ENCODE results near the gene TMEM18.

The TMEM18 gene

DNA sequence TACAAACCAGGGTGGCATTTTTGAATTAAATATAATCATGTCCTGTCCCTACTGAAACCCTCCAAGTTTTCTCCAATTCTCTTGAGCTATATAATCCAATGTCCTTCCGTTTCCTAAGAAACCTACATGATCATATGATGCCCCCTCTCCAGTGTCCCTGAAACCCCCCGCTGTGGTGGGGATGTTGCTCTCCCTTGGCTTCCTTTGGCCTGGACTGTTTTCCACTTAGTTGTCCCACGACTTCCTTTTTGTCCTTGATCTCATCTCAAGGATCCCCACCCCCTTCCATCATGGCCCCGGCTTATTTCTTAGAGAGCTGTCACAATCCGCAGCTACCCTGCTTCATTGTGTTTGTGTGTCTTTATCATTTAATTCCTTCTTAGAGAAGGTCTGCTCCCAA lies 43.8 kb downstream of the TMEM18 start:
- FAIRE-seq: no peak

DNA sequence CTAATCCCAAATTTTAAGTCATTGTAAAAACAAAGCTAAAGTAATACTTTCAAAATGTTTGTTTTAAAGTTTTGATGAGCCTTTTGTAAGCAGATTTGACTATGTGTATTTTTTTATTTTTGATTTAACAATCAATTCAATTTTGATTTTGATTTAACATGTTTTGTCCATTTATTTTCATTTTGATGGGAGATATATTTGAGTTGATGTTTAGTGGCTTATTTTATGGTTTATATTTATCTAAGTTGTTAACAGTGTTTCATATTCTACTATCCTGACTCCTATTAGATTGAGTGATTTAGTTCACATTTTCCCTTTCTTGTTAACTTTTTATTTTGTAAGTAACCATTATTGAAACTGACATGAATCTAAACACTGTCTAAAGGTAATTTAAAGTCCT lies 44.7 kb downstream of the TMEM18 start:
- no peak for FAIRE-seq

DNA sequence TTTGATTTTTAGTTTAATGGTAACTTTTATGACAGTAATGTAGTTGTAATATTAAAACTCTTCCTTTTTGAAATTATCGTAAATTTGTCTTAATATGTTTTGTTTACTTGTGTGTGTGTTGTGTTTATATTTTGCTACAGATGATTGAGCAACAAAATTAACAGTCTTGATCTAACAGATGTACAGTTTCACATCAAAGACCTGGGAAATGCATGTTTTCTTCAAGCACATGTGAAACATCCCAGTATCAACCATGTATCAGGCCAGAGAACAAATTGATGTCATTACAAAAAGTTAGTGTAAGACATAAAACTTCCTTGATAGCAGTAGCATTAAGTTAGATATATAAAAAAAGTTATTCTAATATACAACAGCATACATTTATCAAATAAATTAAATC lies 45.5 kb downstream of the TMEM18 start:
- no peak for FAIRE-seq

DNA sequence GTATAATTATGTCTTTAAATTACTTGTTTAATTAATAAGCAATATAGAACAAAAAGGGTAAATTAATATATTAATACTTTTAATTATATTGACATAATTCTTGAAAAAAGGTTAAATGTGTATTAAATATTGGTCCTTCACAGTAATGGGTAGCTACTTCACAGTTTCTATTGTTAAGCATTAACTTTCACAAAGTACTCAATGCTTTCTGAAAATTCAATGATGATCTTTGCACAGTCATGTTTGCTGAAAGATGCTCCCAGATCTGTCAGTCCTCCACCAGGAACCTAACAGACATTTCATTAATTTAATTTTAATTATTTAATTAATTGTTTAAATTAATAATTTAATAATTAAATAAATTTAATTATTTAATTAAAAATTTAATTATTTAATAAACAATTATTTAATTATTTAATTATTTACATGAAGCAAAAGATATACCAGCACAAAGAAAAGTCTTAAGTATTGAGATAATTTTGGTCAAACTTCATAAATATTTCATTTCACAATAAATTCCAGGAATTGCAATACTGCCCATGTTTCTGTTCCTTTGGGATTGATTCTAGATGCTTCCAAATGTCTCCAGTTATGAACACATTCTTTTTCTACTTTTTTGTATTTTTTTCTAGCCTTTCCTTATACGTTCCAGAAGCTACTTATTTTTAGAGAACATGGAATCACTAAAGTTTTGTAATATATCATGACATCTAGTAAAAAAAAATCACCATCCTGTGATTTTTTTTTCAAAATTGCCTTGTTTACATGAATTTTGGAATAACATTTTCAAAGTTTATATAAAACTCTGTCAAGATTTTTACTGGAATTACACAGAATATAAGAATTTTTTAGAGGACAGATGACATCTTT lies 46.5 kb downstream of the TMEM18 start:
- peak; percentile 72 for FAIRE-seq

DNA sequence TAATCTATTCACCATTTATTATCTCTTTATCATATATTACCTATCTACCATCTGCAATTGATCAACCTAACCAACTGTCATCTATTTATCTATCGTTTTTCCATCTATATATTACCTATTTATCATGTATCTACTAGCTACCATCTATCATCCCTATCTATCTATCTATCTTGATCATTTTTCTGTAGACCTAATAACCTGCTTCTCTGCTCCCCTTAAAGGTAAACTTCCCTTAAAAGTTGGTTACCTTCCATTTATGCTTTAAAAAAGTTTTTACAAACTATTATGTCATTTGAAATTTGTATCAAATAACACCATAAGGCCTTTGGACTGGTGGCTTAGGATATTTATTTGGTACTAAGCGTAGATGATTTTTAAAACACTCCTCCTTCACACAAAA lies 47.2 kb downstream of the TMEM18 start:
- no peak for FAIRE-seq

- FAIRE-seq: no peak
These were observed 48.6 kb downstream of the TMEM18 start for GRCh38 chr2:628651-629050.

GRCh38 chr2:627926-628560 lies 49.2 kb downstream of the TMEM18 start:
- no peak for FAIRE-seq

DNA sequence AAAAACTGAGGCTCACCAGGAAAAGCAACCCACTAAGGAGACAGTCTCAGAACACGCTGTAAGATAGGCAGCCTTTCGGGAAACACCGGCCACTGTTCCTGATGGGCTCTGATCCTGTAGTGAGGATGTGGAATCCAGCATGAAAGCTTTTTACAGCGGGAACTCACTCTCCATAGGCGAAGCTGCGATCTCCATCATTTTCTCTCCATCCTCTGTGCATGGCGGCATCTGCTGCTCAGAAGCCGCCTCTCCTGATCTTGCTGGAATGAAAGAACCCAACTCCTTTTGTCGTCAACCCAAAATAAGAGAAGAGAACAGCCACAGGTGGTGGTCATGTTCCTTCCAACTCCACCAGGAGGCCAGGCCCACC lies 49.9 kb downstream of the TMEM18 start:
- no peak for FAIRE-seq

GRCh38 chr2:626491-627339 lies 50.5 kb downstream of the TMEM18 start:
- no peak for FAIRE-seq

DNA sequence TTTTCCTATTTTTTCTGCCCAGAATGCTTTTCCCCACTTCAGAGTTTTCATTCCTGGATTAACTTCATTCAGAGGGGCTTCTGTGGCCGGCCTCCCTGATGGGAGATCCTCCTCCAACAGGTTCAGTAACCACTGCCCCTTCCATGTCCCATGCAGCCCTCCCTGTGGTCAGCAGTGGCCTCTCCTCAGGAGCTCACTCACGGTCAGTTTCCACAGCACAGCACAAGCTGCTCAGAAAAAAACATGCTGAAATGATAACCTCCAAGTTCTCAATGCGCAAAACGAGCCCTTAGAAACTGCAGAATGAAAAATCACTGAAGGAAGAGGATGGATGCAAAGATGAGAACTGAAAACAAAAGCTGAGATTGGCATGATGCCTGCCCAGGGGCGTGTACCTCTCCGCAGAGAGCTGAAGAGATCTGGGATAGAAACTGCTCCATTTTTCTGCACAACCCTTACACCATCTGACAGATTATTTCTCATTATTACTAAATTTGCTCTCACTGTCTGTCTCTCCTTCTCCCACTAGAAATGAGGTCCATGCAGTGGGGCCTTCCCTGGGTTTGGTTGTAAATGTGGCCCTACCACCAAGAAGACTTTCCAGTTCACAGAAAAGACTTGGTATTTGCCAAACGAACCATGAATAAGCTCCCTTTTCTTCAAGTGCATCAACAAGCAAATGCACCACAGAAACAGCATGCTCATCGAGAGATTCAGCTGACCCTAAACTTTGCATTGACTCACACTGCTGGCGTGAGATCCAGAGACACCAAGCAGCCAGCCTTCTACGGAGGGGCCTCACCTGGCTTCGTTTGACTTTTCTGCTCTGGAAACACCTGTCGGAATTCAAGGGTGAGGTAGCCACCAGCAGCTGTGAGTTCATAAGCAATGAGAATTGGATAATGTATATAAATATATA lies 51.5 kb downstream of the TMEM18 start:
- FAIRE-seq: no peak

DNA sequence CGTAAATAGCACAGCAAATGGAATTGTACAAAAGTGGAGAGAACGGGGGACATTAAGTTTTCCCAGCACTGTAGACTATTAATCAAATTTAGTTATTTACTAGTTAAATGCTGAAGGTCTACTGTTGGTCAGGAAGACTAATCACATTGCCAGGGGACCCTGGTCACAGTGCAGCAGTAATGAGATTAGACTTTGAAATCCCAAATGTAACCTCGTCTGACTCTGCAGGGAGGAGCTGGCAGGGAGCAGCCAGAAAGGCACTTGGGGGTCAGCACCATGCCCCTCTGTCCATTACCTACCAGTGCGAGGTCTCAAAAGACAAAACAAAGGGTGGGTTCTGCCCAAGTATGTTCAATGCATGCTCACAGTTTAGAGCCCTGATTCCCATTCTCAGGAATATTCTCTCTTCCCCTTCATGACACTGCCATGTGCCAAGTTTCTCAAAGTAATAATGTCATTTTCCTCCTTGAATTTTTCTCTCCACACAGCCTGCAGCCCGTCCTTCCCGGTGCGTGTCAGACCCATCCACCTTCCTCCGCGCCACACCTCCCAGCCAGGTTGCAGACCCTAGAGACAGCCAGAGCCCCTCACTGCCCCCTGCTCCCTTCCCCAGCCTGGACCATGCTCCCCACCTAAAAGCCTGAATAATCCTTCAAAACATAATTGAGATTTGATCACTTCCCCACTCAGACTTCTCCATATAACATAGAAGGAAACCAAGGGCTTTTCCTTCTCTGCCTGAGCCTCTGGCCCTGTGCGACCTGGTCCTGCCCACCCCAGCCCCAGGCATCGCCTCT lies 52.5 kb downstream of the TMEM18 start:
- FAIRE-seq: no peak

DNA sequence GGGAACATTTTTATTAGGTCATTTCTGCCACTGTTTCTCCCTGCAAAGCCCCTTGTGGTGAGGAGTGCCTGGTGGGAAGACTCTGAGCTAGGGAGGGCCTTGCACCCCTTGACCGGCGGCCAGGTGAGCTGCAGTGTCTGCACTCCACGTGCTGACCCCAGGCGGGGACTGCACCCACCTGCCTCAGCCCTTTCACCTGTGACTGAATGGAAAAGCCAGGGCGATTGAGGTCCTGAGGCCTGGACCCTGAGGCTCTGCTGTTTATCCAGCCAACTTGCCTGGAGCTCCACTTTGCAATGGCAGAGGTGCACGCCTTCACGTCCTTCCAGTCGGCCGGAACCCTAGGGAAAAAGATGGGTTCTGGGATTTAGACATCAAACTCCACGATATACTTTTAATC lies 53.1 kb downstream of the TMEM18 start:
- no peak for FAIRE-seq

GRCh38 chr2:623130-623922 lies 53.9 kb downstream of the TMEM18 start:
- no peak for FAIRE-seq

DNA sequence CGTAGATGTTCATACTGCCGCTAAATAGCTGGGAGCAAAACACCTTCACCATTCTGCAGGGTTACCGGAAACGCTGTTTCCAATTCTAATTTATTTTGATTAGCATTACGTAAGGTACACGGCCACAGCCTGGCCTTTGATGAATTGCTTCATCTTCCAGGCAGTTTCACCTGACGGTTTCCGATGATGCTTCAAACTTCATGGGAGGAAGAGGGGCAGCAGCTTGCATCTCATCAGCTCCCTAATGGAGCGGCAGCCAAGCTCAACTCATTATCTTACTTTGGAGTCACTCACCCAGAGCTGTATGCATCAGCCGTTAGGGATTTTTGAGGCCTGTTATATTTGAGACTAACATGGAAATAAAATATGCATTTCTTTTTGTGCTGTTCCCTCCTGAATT lies 54.8 kb downstream of the TMEM18 start:
- no peak for FAIRE-seq

DNA sequence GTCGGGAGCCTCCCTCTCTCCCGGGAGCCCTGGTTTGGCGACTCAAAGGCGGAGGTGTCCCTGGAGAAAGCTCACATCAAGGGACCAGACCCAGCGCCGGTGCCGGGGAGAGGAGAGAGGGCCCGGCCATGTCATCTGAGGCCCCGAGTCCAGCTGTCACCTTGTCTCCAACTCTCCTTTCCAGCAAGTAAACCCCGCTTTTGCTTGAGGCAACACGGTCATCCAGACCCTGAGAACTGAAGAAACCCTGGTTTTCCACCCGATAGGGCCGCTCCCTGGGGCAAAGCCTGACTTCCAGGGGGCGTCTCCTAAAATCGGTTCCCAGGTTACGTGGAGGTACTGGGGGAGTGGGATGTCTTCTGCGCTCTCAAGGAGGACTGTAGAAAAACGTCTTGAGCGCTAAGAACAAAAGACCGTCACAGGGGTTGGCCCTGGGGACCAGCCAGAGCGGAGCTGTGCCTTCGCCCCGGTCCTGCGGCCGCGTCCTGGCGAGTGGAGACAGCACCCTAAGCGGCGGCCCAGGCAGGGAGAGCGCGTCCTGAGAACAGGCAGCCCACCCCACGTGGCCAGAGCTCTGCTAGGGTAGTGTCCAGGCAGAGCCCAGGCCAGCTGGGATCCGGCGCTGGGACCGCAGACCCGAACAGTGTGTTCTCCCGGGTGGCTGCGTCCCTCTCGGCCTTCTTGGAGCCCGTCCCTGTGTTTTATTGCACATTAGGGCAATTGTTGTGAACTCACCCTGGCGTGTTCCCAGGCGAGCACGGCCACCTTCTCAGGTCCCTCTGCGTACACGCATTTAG lies 55.7 kb downstream of the TMEM18 start:
- no peak for FAIRE-seq

DNA sequence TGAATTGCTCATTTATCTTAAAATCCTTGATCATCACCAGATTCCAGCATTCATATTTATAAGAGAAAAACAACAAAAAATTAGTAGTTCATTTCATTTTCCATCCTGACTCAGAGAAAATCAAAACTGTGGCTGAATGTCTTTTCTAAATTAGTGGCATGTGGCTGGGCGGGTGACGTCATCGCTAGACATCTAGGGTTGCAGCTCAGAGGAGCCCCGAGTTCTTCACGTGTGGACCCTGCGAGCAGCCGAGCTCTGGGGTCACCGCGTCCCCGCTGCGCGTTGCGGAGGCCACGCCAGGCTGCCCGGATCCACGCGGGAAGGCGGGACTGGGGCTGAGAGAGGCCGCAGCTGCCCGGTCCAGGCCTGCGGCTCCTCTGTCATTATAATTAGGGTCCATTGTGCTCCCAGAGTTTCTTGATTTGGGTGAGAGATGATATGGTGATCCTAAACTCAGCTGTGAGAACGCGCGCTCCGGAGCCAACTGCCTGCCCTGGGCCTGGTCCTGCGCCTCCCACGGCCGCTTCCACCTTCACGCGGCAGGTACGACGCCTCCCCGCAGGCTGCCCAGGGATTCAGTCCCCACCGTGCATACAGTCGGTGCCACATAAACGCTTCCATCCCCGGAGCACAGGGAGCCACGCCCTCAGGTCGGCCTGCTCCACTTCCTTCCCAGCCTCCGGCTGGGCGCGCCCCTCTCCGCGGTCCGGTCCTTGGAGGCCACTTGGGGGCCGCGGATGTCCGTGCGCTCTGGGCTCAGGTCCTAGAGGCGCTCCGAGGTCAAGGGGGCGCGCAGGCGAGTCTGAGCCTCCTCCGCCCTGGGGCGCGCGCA lies 56.5 kb downstream of the TMEM18 start:
- no peak for FAIRE-seq

GRCh38 chr2:620004-620403 lies 57.2 kb downstream of the TMEM18 start:
- no peak for FAIRE-seq

- FAIRE-seq: no peak
These were observed 58.7 kb downstream of the TMEM18 start for GRCh38 chr2:618422-618990.

GRCh38 chr2:618005-618404 lies 59.2 kb downstream of the TMEM18 start:
- FAIRE-seq: no peak
